Lower lobe of right lung (tissue), 2 donors: ENCODE results near the gene KIFC3. TPM values are rescaled to one million over a fixed set of nuclear protein-coding genes. Genes with fewer than 3 reads are reported as not detected.
A peak's percentile ranks its signal among the peaks of the same experiment; 100 is the strongest.

Experiments used
- ATAC-seq, 2 donors: fragments of 200-7000 bp; cut with Tn5 transposase; one replicate each; pipeline ENCODE4 v1.9.1; 2020 to 2022; ENCODE audit warnings: mild to moderate bottlenecking in 2 of 2, moderate library complexity in 2 of 2
- DNase-seq: peaks from one replicate; pipeline ENCODE4 v3.0.0-alpha.2; 2020
- H3K27ac ChIP-seq: fragments of 200-600 bp; one replicate; pipeline ENCODE4 v1.8.0; 2022
- H3K27me3 ChIP-seq: fragments of 200-600 bp; one replicate; pipeline ENCODE4 v1.8.0; 2022; ENCODE audit warnings: low read depth
- H3K36me3 ChIP-seq: fragments of 200-600 bp; one replicate; pipeline ENCODE4 v1.8.0; 2022; ENCODE audit warnings: mild to moderate bottlenecking
- H3K4me1 ChIP-seq: fragments of 200-600 bp; one replicate; pipeline ENCODE4 v1.8.0; 2022
- H3K4me3 ChIP-seq: fragments of 200-600 bp; one replicate; pipeline ENCODE4 v1.8.0; 2022; ENCODE audit warnings: mild to moderate bottlenecking
- H3K9me3 ChIP-seq: fragments of 200-600 bp; one replicate; pipeline ENCODE4 v1.8.0; 2022
- intact Hi-C: fragments of 100-400 bp; cut with DNase I; formaldehyde crosslinking; loops from one replicate; pipeline ENCODE4 v1.11.0; 2022
- total RNA-seq: library from RNA; stranded (reverse); fragmentation: NEBNext Ultra II Directional; extraction: Animal tissue kit (Norgen Biotek cat#: 25700); gene quantifications from one replicate; pipeline ENCODE4 v1.2.1, GENCODE V29; 2021
- TF ChIP-seq, protein P1 (sequence below): fragments of 200-600 bp; IDR thresholded peaks from one replicate; pipeline ENCODE4 v1.8.0; 2022; ENCODE audit warnings: antibody characterized with exemption, mild to moderate bottlenecking
- donor health status: DM: no; HTN: yes; CAD: no; lungs with severe emphysema.

KIFC3 gene
- total RNA-seq, 1 donor from 2014 or later, result 70.9 TPM

DNA sequence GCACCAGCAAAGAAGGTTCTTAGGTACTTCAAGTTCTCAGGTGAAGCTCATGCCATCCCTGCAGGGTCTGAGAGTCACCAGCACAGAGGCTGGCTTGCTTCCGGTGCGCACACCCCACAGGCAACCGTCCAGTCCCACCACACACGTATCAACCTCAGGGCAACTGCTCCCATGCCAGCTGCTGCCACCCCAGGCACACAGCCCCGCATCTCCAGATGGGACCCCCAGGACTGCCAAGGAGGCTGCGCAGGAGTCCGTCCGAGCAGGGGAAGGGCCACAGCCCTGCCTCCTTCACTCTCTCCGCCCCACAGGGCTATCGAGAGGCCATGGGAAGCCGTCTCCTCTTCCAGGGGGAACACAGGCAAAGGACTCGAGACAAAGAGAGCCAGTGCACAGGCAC is 13.3 kb downstream of the KIFC3 start:
- peaks cover 41% of the 10 kb centered on the region for H3K4me1 ChIP-seq
- no peak for DNase-seq
- no peaks in the 10 kb centered on the region for H3K27me3 ChIP-seq
- ATAC-seq, result no peak
- peaks cover 82% of the 10 kb centered on the region for H3K36me3 ChIP-seq
- H3K27ac ChIP-seq, result no peak overlapping the region
- H3K4me3 ChIP-seq, result no peak overlapping the region
- TF ChIP-seq, protein P1, sequence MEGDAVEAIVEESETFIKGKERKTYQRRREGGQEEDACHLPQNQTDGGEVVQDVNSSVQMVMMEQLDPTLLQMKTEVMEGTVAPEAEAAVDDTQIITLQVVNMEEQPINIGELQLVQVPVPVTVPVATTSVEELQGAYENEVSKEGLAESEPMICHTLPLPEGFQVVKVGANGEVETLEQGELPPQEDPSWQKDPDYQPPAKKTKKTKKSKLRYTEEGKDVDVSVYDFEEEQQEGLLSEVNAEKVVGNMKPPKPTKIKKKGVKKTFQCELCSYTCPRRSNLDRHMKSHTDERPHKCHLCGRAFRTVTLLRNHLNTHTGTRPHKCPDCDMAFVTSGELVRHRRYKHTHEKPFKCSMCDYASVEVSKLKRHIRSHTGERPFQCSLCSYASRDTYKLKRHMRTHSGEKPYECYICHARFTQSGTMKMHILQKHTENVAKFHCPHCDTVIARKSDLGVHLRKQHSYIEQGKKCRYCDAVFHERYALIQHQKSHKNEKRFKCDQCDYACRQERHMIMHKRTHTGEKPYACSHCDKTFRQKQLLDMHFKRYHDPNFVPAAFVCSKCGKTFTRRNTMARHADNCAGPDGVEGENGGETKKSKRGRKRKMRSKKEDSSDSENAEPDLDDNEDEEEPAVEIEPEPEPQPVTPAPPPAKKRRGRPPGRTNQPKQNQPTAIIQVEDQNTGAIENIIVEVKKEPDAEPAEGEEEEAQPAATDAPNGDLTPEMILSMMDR, result no peak
- H3K9me3 ChIP-seq, result no peaks in the 10 kb centered on the region
- intact Hi-C loops, result no loop called here

DNA sequence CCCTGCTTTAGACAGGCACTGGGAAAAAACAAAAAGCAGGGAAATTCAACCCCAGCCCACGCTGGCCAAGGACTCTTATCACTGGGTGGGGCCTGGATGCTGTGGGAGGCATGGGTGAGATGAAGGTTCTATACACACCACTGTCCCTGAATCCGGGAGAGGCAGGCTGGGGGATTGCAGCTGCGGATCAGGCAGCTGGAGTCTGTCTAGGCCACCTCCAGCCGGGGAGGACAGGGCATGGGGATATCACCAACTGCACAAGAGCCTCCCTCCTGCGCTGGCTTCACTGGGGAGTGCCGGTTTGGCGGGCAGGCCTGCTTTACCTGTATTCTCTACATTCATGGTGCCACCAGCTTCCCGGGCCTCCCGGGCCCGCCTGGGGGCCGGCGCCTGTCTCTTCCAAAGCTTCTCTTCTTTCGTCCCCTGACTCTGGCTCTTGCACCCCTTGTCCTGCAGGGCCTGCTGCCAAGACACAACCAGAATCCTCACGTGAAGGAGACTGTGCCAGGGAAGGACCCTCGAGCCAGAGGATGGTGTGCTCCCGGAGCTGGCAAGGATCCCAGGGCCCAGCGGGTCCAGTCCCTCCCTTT is 13.9 kb downstream of the KIFC3 start:
- DNase-seq (no peak), ATAC-seq (no peak)
- no peak overlapping the region for H3K27ac ChIP-seq
- no peaks in the 10 kb centered on the region for H3K27me3 ChIP-seq
- TF ChIP-seq, protein P1, result no peak
- peaks cover 79% of the 10 kb centered on the region for H3K36me3 ChIP-seq
- no peak overlapping the region for H3K4me3 ChIP-seq
- intact Hi-C loops, result no loop called here
- peaks cover 41% of the 10 kb centered on the region for H3K4me1 ChIP-seq
- H3K9me3 ChIP-seq, result no peaks in the 10 kb centered on the region

DNA sequence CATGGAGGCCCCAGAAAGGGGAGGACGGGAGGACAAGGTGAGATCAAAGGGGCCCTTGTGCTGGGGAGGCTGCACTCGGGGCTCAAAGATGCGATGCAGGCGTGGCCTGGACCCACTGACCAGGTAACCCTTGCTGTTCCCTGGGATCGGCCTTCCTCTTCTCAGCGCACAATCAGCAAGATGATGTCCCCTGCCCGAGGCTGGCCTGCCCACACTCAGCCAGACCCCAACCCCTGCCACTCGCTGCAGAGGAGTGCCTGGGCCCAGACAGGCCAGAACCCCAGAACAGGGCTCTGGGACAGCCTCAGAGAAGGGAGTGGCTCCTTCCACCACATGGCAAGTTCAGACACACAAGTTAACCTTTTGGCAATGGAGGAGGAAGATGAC is 14.8 kb downstream of the KIFC3 start:
- H3K9me3 ChIP-seq, result no peaks in the 10 kb centered on the region
- no peaks in the 10 kb centered on the region for H3K27me3 ChIP-seq
- peak in 1 of 2 donors; percentile 1 for ATAC-seq
- TF ChIP-seq, protein P1, result no peak
- DNase-seq, result no peak
- peaks cover 41% of the 10 kb centered on the region for H3K4me1 ChIP-seq
- intact Hi-C loops, result no loop called here
- peaks cover 72% of the 10 kb centered on the region for H3K36me3 ChIP-seq
- no peak overlapping the region for H3K4me3 ChIP-seq
- peak overlapping the region; percentile 56 for H3K27ac ChIP-seq

DNA sequence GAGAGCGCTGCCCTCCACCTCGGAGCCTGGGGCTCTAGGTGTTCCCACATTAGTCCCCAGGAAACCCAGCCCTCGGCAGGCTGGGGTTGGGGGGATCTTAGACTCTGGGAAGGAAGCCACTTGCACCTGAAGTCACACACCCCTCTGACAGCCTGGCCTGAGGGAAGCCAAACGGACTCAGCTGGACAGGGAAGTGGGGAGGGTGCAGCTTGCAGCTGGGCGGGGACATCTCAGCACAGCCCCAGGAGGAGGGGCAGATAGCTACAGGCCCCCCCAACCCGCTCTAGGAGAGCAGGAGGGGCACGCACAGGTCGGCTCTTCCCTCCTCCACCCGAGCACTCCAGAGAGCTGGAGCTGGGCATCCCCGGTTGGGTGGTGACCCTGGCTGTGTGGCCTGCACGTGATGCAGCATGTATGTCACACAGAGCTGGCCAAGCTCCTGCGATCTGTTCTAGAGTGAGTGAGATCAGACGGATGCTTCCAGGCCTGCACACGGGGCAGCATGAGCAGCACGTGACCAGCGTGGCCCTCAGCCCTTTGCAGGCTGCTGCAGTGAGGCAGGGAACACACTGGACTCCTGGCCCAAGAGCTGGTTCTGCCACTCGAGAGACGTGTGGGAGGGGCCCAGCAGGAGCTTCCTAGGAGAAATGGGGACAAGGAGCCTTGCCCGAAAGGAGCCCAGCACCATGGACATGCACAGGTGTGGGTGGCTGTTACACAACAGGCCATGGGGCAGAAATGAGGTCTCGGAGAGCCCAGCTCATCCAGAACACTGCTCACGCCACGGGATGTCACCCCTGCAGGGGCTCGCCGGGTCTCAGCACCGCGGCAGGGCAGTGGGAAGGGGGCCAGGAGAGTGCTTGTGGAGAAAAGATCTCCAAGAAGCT is 15.4 kb downstream of the KIFC3 start:
- Histone ChIP-seq H3K27ac (peak overlapping the region; percentile 56), H3K9me3 (no peaks in the 10 kb centered on the region), H3K4me3 (no peak overlapping the region), H3K36me3 (peaks cover 66% of the 10 kb centered on the region), H3K4me1 (peaks cover 37% of the 10 kb centered on the region), H3K27me3 (no peaks in the 10 kb centered on the region)
- intact Hi-C loops, result no loop called here
- DNase-seq (peak; percentile 81), ATAC-seq (peak; percentile 83 to 89)
- TF ChIP-seq, protein P1, result no peak

DNA sequence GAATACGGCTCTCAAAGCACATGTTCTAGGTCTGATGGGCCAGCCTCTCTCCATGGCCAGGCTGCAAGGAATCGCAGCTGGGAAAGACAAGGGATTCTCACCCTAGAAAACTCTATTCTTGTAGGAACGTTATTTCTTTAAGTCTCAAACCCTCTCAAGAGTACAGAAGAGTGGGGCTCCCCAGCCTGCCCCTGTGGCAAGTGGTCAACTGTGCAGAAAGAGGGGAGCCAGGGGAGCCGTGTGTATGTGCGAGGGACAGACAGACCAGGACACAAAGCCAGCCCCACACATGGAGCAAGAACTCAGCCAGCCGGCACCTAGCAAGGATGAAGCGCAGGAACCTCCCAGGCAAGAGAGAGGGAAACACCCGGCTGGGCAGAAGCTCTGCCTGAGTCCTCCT is 16.4 kb downstream of the KIFC3 start:
- ATAC-seq (no peak), DNase-seq (no peak)
- H3K36me3 ChIP-seq, result peaks cover 58% of the 10 kb centered on the region
- TF ChIP-seq, protein P1, result no peak
- no peak overlapping the region for H3K27ac ChIP-seq
- H3K4me3 ChIP-seq, result no peak overlapping the region
- peaks cover 27% of the 10 kb centered on the region for H3K4me1 ChIP-seq
- H3K27me3 ChIP-seq, result no peaks in the 10 kb centered on the region
- no peaks in the 10 kb centered on the region for H3K9me3 ChIP-seq
- intact Hi-C loops, result no loop called here
